Measurements from ENCODE around the gene AURKAIP1. TPM values are rescaled to one million over a fixed set of nuclear protein-coding genes. Genes with fewer than 3 reads are reported as not detected.
A peak's percentile ranks its signal among the peaks of the same experiment; 100 is the strongest.

AURKAIP1 gene
- polyA plus RNA-seq, 1 donor (not counting 4 experiments of a cell fraction or from before 2014, with no cell fraction given) = 86.9 TPM

DNA sequence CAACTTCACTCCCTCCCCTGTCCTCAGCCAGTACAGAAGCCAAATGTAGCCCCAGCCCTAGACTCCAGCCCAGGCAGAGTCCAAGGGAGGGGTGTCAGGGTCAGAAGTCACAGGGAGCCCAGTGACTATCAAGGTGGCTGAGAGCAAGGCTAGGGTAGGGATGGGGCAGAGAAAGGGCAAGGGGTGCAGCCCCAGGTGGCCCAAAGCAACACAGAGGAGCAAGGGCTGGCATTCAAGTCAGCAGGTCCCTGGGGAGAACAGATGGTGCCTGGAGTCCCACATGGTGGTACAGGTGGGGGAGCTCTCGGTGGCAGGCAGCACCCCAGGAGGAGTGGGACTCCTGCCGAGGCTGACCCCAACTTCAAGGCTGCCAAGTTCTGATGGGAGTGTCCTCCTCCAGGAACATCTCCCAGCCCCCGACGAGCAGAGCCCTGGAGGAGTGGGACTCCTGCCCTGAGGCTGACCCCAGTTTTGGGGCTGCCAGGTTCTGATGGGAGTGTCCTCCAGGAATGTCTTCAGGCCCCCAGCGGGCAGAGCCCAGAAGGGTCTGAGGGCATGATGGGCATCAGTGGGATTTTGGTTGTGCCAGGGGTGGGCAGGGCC, 22.1 kb downstream of the AURKAIP1 start:
- no peaks in the 10 kb centered on the region for H4K20me1 ChIP-seq (ENCODE audit: control insufficient read depth, extremely low read depth, insufficient read depth, low read length)
- no peak for FAIRE-seq
- H3K9me3 ChIP-seq (ENCODE audit: control insufficient read depth, low read depth, low read length) = no peaks in the 10 kb centered on the region
- TF ChIP-seq EZH2 (IDR thresholded peaks at IDR 0.05; ENCODE audit: low read length) = no peak
- TF ChIP-seq, protein P1, sequence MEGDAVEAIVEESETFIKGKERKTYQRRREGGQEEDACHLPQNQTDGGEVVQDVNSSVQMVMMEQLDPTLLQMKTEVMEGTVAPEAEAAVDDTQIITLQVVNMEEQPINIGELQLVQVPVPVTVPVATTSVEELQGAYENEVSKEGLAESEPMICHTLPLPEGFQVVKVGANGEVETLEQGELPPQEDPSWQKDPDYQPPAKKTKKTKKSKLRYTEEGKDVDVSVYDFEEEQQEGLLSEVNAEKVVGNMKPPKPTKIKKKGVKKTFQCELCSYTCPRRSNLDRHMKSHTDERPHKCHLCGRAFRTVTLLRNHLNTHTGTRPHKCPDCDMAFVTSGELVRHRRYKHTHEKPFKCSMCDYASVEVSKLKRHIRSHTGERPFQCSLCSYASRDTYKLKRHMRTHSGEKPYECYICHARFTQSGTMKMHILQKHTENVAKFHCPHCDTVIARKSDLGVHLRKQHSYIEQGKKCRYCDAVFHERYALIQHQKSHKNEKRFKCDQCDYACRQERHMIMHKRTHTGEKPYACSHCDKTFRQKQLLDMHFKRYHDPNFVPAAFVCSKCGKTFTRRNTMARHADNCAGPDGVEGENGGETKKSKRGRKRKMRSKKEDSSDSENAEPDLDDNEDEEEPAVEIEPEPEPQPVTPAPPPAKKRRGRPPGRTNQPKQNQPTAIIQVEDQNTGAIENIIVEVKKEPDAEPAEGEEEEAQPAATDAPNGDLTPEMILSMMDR (optimal IDR thresholded peaks at IDR 0.05 in 1 of 3, IDR thresholded peaks at IDR 0.05 in 1 of 3, conservative IDR thresholded peaks at IDR 0.05 in 1 of 3; ENCODE audit: extremely low read depth in 1 of 3, insufficient read depth in 2 of 3, low read length in 3 of 3) = no peak
- H2AFZ ChIP-seq (ENCODE audit: control insufficient read depth, low read length) = no peak overlapping the region
- H3K79me2 ChIP-seq (ENCODE audit: control insufficient read depth, insufficient read depth, low read length) = peaks cover 10% of the 10 kb centered on the region
- DNase-seq (ENCODE audit: low read depth, low spot score) = no peak
- dilution Hi-C loops (cut with MboI; ENCODE audit: extremely low pct_ligation_motif_present, low sequenced_read_pairs) = no loop called here
- no peaks in the 10 kb centered on the region for H3K9me1 ChIP-seq (ENCODE audit: control insufficient read depth, extremely low read depth, insufficient read depth, low read length)
- peaks cover 6% of the 10 kb centered on the region for H3K4me1 ChIP-seq (ENCODE audit: control insufficient read depth, extremely low read depth, insufficient read depth, low read length)
- H3K9ac ChIP-seq (ENCODE audit: control insufficient read depth, extremely low read depth, insufficient read depth, low read length) = no peak overlapping the region
- H3K4me3 ChIP-seq (ENCODE audit: control insufficient read depth in 2 of 3, extremely low read depth in 1 of 3, insufficient read depth in 2 of 3, low read depth in 1 of 3, low read length in 3 of 3) = no peak overlapping the region
- H3K36me3 ChIP-seq (ENCODE audit: control insufficient read depth in 2 of 2, extremely low read depth in 1 of 2, insufficient read depth in 2 of 2, low read length in 2 of 2) = no peaks in the 10 kb centered on the region
- H3K27ac ChIP-seq (ENCODE audit: control insufficient read depth, insufficient read depth, low read length) = no peak overlapping the region
- H3K4me2 ChIP-seq (ENCODE audit: control insufficient read depth, extremely low read depth, insufficient read depth, low read depth, low read length) = no peak overlapping the region
- H3K27me3 ChIP-seq (ENCODE audit: control insufficient read depth, extremely low read depth, insufficient read depth, low read length) = peaks cover 8% of the 10 kb centered on the region

DNA sequence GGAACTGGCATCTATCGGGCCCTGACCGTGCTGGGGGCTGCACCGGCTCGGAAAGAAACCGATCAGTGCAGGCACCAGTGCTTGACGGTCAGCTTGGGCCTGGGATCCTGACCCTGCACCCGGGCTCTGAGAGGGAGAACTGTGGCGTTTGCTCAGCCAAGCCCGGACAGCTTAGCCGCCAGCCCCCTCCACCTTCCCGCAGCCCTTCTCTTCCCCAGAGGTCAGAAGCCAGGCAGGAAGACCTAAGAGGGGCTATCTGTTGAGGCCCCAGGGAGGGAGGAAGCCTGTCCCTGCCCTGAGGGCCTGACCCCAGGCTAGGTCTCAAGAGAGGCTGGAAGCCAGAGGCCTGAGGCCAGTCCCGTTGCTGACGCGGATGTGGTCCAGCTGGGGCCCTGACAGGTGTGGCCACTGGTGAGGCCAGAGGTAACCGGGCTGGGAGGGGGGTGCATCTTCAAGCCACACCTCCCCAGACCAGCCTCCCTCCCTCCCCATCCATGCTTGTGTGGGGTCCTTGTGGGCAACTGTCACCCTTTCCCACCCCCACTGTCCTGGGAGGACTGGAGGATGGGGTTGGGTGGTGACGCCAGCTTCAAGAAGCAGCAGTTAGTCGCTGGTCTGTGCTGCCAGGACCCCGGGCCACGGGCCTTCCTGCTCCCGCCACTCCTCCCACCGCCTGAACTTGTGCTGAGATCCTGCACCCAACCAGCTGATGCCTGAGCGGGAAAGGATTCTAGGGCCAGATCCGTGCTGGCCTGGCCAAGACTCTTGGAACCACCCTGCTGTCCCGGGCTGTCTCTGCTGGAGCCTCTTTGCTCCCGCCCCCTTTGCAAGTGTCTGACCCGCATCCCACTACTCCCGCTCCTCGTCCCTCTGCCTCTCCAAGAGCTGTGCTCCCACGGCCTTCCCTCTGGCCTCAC, 23.2 kb downstream of the AURKAIP1 start:
- H3K9me1 ChIP-seq (ENCODE audit: control insufficient read depth, extremely low read depth, insufficient read depth, low read length) = no peaks in the 10 kb centered on the region
- no peaks in the 10 kb centered on the region for H4K20me1 ChIP-seq (ENCODE audit: control insufficient read depth, extremely low read depth, insufficient read depth, low read length)
- H3K4me3 ChIP-seq (ENCODE audit: control insufficient read depth in 2 of 3, extremely low read depth in 1 of 3, insufficient read depth in 2 of 3, low read depth in 1 of 3, low read length in 3 of 3) = no peak overlapping the region
- no peak overlapping the region for H3K9ac ChIP-seq (ENCODE audit: control insufficient read depth, extremely low read depth, insufficient read depth, low read length)
- no peaks in the 10 kb centered on the region for H3K9me3 ChIP-seq (ENCODE audit: control insufficient read depth, low read depth, low read length)
- no peaks in the 10 kb centered on the region for H3K36me3 ChIP-seq (ENCODE audit: control insufficient read depth in 2 of 2, extremely low read depth in 1 of 2, insufficient read depth in 2 of 2, low read length in 2 of 2)
- peak overlapping the region; percentile 37 for H3K4me2 ChIP-seq (ENCODE audit: control insufficient read depth, extremely low read depth, insufficient read depth, low read depth, low read length)
- H3K27ac ChIP-seq (ENCODE audit: control insufficient read depth, insufficient read depth, low read length) = no peak overlapping the region
- DNase-seq (ENCODE audit: low read depth, low spot score) = no peak
- H3K79me2 ChIP-seq (ENCODE audit: control insufficient read depth, insufficient read depth, low read length) = peaks cover 21% of the 10 kb centered on the region
- no peak for FAIRE-seq
- TF ChIP-seq, protein P1 (optimal IDR thresholded peaks at IDR 0.05 in 1 of 3, IDR thresholded peaks at IDR 0.05 in 1 of 3, conservative IDR thresholded peaks at IDR 0.05 in 1 of 3; ENCODE audit: extremely low read depth in 1 of 3, insufficient read depth in 2 of 3, low read length in 3 of 3) = no peak
- no peak for TF ChIP-seq EZH2 (IDR thresholded peaks at IDR 0.05; ENCODE audit: low read length)
- peaks cover 15% of the 10 kb centered on the region for H3K4me1 ChIP-seq (ENCODE audit: control insufficient read depth, extremely low read depth, insufficient read depth, low read length)
- dilution Hi-C loops (cut with MboI; ENCODE audit: extremely low pct_ligation_motif_present, low sequenced_read_pairs) = no loop called here
- no peak overlapping the region for H2AFZ ChIP-seq (ENCODE audit: control insufficient read depth, low read length)
- peaks cover 8% of the 10 kb centered on the region for H3K27me3 ChIP-seq (ENCODE audit: control insufficient read depth, extremely low read depth, insufficient read depth, low read length)

Data from keratinocyte (primary cell).